NT2/D1 (cell line): ENCODE measurements around the gene ZCCHC8.
"Not testable (repeated sequence)": the region's sequence is repeated elsewhere in the genome, so short reads cannot be mapped to it uniquely, and the experiment has no call there.

Experiments used
- DNase-seq: peaks from one replicate; pipeline ENCODE4 v3.0.0-alpha.2; 2011; ENCODE audit warnings: low read depth, low spot score
- H3K27me3 ChIP-seq: 2 replicates; pipeline ENCODE4 v1.6.0; 2011; ENCODE audit warnings: mild to moderate bottlenecking; ENCODE audit not compliant: insufficient read length, insufficient read depth
- H3K36me3 ChIP-seq: 2 replicates; pipeline ENCODE4 v1.6.1; 2011; ENCODE audit warnings: mild to moderate bottlenecking, low read length, mixed read lengths; ENCODE audit not compliant: insufficient read depth, insufficient read length
- H3K4me1 ChIP-seq: 2 replicates; pipeline ENCODE4 v1.5.1; 2011; ENCODE audit not compliant: insufficient read depth, insufficient read length
- H3K4me3 ChIP-seq: 2 replicates; pipeline ENCODE4 v1.5.1; 2011; ENCODE audit warnings: low read depth; ENCODE audit not compliant: insufficient read length
- H3K9ac ChIP-seq: 2 replicates; pipeline ENCODE4 v1.6.0; 2011; ENCODE audit warnings: low read depth; ENCODE audit not compliant: insufficient read length
- H3K9me3 ChIP-seq: 2 replicates; pipeline ENCODE4 v1.5.1; 2011; ENCODE audit warnings: mild to moderate bottlenecking, low read length; ENCODE audit not compliant: insufficient read depth
- SUZ12 ChIP-seq: IDR thresholded peaks from 2 replicates; pipeline ENCODE4 v1.6.1; 2011; ENCODE audit not compliant: insufficient read length, insufficient read depth; ENCODE audit errors: extremely low read depth
- YY1 ChIP-seq: IDR thresholded peaks from 2 replicates; pipeline ENCODE4 v1.6.1; 2011; ENCODE audit not compliant: insufficient read length, insufficient read depth
- ZNF274 ChIP-seq: IDR thresholded peaks from 2 replicates; pipeline ENCODE4 v1.6.1; 2011; ENCODE audit warnings: mild to moderate bottlenecking, low read depth, low read length

Gene ZCCHC8

DNA sequence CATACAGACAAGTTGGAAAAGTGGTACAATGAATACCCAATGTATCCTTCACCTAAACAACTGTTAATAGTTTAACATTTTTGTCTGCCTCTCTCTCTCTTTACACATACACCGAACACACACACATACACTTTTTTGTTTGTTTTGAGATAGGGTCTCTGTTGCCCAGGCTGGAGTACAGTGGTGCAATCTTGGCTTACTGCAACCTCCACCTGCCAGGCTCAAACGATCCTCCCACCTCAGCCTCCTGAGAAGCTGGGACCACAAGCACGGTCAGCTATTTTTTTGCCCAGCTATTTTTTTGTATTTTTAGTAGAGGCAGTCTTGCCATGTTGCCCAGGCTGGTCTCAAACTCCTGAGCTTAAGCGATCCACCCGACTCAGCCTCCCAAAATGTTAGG lies 16.8 kb downstream of the ZCCHC8 start:
- no peaks in the 10 kb centered on the region for H3K4me1 ChIP-seq
- H3K9me3 ChIP-seq, result no peaks in the 10 kb centered on the region
- DNase-seq, result no peak
- H3K4me3 ChIP-seq, result no peak overlapping the region
- no peak overlapping the region for H3K9ac ChIP-seq
- H3K27me3 ChIP-seq, result no peaks in the 10 kb centered on the region
- TF ChIP-seq ZNF274 (no peak), YY1 (no peak), SUZ12 (no peak)
- H3K36me3 ChIP-seq, result peaks cover 87% of the 10 kb centered on the region

GRCh38 chr12:122481861-122482260 lies 18.9 kb downstream of the ZCCHC8 start:
- Histone ChIP-seq H3K27me3 (no peaks in the 10 kb centered on the region), H3K9ac (no peak overlapping the region), H3K36me3 (peaks cover 84% of the 10 kb centered on the region), H3K4me3 (no peak overlapping the region), H3K9me3 (no peaks in the 10 kb centered on the region), H3K4me1 (no peaks in the 10 kb centered on the region)
- DNase-seq, result no peak
- no peak for TF ChIP-seq SUZ12

- Histone ChIP-seq H3K27me3 (no peaks in the 10 kb centered on the region), H3K4me3 (no peak overlapping the region), H3K9ac (no peak overlapping the region), H3K36me3 (peaks cover 89% of the 10 kb centered on the region), H3K4me1 (no peaks in the 10 kb centered on the region), H3K9me3 (no peaks in the 10 kb centered on the region)
- DNase-seq, result no peak
- TF ChIP-seq YY1, result no peak
- TF ChIP-seq SUZ12, result no peak
- TF ChIP-seq ZNF274, result no peak
These were observed 20.0 kb downstream of the ZCCHC8 start for GRCh38 chr12:122480753-122481152.

GRCh38 chr12:122474324-122474716 lies 26.4 kb downstream of the ZCCHC8 start:
- TF ChIP-seq YY1 (no peak), ZNF274 (no peak), SUZ12 (no peak)
- DNase-seq, result no peak
- H3K4me1 ChIP-seq, result no peaks in the 10 kb centered on the region
- H3K27me3 ChIP-seq, result no peaks in the 10 kb centered on the region
- no peak overlapping the region for H3K4me3 ChIP-seq
- no peaks in the 10 kb centered on the region for H3K9me3 ChIP-seq
- peaks cover 76% of the 10 kb centered on the region for H3K36me3 ChIP-seq
- H3K9ac ChIP-seq, result no peak overlapping the region

GRCh38 chr12:122473543-122474323 lies 27.0 kb downstream of the ZCCHC8 start:
- no peak overlapping the region for H3K4me3 ChIP-seq
- TF ChIP-seq SUZ12 (no peak), YY1 (no peak), ZNF274 (no peak)
- H3K27me3 ChIP-seq, result no peaks in the 10 kb centered on the region
- no peaks in the 10 kb centered on the region for H3K4me1 ChIP-seq
- no peak overlapping the region for H3K9ac ChIP-seq
- no peaks in the 10 kb centered on the region for H3K9me3 ChIP-seq
- H3K36me3 ChIP-seq, result peaks cover 70% of the 10 kb centered on the region
- DNase-seq, result no peak

DNA sequence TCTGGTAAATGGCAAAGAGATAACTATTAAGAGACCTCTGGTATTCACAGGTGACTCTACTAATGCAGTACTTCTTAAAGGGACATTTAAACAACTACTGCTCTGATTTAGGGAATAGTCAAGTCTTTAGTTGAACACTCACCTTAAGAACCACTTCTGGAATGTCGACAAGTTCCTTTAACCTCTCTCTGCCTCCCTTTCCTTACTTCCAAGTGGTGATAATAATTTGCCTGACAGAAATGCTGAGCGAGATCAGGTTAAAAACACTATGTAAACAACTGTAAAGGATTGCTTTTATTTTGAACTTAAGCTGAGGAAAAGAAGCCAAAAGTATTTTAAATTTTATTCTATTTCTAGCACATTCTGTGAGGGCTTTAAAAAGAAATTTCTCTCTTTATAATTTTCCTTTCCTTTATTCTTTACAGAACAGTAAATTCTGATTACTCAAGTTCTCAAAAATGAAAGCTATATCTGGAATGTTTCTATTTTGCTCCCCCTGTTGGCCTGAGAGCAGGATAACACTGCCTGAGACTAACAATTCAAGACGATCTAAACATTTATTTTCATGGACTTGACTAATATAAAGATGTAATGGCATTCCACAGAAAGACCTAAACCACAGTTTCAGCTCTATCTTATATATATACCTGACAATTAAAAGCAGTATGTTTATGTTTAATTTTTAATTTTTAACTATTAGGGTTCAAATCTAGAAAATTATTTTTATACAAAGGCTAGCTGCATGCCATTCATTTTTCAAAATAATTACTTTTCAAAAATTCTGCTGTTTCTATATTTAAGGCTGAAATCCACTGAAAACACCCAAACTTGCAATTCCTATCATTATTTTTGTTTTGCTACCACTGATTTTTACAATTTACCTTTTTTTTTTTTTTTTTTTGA lies 29.2 kb downstream of the ZCCHC8 start:
- DNase-seq, result peak; percentile 36
- no peaks in the 10 kb centered on the region for H3K27me3 ChIP-seq
- no peak overlapping the region for H3K9ac ChIP-seq
- TF ChIP-seq ZNF274, result no peak
- no peak for TF ChIP-seq SUZ12
- TF ChIP-seq YY1, result no peak
- no peaks in the 10 kb centered on the region for H3K4me1 ChIP-seq
- no peak overlapping the region for H3K4me3 ChIP-seq
- no peaks in the 10 kb centered on the region for H3K9me3 ChIP-seq
- peaks cover 54% of the 10 kb centered on the region for H3K36me3 ChIP-seq

DNA sequence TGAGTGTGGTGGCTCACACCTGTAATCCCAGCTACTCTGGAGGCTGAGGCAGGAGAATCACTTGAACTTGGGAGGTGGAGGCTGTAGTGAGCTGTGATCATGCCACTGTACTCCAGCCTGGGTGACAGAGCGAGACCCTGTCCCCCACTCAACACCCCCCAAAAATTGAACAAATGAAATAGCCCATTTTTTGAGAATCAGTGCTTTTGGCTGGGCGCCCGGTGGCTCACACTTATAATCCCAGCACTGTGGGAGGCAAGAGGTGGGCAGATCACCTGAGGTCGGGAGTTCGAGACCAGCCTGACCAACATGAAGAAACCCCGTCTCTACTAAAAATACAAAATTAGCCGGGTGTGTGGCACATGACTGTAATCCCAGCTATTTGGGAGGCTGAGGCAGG lies 30.2 kb downstream of the ZCCHC8 start:
- not testable (repeated sequence) for H3K9ac ChIP-seq, H3K4me1 ChIP-seq, DNase-seq, H3K27me3 ChIP-seq, H3K9me3 ChIP-seq, H3K4me3 ChIP-seq
- peaks cover 44% of the 10 kb centered on the region for H3K36me3 ChIP-seq

GRCh38 chr12:122469856-122470255 lies 30.9 kb downstream of the ZCCHC8 start:
- peaks cover 37% of the 10 kb centered on the region for H3K36me3 ChIP-seq
- H3K9ac ChIP-seq, H3K27me3 ChIP-seq, H3K4me3 ChIP-seq, H3K4me1 ChIP-seq, H3K9me3 ChIP-seq, DNase-seq: not testable (repeated sequence)
